IPS-NIHi7 (cell line): Measurements from ENCODE around the gene RASL11A.
"Not testable (repeated sequence)": the region's sequence is repeated elsewhere in the genome, so short reads cannot be mapped to it uniquely, and the experiment has no call there.

ENCODE experiments used
- DNase-seq: peaks from one replicate; pipeline ENCODE4 v3.0.0; 2012; ENCODE audit warnings: mixed read lengths; ENCODE audit errors: extremely low spot score

The RASL11A gene

DNA sequence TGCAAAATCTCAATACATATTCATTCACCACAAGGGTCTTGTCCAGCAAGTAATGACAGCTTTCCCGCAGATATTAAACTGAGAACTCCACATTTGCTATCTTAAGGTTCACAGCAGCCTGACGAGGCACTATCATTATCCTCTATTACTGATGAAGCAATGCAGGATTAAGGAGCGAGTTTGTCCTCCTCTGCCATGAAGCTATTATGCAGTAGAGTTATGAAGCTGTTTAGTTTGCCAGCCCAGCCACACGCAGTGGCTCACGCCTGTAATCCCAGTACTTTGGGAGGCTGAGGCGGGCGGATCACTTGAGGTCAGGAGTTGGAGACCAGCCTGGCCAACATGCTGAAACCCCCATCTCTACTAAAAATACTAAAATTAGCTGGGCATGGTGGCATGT is 29.8 kb downstream of the RASL11A start:
- not testable (repeated sequence) for DNase-seq

- no peak for DNase-seq
Measured at GRCh38 chr13:27300941-27301586, 30.4 kb downstream of the RASL11A start.

DNA sequence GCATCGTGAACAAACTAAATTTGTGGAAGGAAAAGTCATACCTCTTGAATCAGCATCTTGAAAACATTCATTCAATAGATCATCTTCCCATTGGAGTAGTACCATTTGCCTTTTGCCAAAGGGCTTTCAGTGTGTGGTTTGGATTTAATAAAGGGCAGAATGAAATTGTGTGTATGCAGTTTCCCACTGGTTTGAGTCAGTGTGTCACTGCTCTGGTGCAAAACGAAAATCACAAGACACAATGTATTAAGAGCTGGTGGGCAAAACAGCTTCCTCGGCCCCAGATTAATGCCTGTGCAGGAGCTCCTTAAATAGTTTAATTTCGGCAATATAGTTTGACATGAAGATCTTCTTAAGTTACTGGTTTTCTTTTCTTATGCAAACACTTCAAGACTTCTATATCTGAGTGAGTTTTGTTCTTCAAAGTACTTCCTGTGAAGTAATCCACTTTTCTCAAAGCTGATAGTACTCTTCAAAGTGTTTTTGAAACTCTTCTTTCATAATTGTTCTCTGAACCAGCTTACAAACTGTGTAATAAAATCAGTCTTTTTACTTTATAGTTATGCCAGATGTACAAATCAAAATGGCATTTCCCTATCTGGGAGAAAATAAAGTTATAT is 32.1 kb downstream of the RASL11A start:
- DNase-seq = no peak

DNA sequence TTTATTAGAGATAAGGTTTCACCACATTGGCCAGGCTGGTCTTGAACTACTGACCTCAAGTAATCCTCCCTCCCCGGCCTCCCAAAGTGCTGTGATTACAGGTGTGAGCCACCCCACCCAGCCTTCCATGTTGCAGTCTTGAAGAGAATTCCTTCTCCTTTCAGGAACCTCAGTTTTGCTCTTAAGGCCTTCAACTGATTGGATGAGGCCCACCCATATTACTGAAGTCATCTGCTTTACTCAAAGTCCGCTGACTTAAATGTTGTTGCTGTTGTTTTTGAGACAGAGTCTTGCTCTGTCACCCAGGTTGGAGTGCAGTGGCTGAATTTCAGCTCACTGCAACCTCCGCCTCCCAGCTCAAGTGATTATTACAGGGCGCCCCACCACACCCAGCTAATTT is 33.5 kb downstream of the RASL11A start:
- DNase-seq = no peak

GRCh38 chr13:27304611-27305010 is 34.0 kb downstream of the RASL11A start:
- DNase-seq = no peak

- no peak for DNase-seq
Measured at GRCh38 chr13:27306364-27306763, 35.7 kb downstream of the RASL11A start.

- no peak for DNase-seq
Measured at GRCh38 chr13:27308941-27309340, 38.3 kb downstream of the RASL11A start.

GRCh38 chr13:27309401-27309958 is 38.9 kb downstream of the RASL11A start:
- DNase-seq = no peak

DNA sequence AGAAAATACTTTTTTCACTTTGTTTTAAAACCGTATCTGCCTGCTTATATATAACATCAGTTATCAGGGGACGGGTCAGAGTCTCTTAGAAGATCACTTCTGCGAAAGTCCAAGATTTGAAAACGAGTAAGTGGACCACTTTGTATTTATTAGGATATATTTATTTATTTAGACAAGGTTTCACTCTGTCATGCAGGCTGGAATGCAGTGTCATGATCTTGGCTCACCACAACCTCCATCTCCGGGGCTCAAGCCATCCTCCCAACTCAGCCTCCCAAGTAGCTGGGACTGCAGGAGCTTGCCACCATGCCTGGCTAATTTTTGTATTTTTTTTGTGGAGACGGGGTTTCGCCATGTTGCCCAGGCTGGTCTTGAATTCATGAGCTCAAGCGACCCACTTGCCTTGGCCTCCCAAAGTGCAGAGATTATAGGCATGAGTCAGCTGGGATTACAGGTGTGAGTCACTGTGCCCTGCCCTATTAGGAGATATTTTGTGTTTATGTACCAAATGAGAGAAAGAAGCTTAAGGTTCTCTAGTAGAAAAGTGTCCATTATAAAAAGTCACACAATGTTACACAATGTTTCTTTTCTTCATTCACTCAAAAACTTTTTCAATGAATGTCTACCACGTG is 39.5 kb downstream of the RASL11A start:
- DNase-seq = no peak

DNA sequence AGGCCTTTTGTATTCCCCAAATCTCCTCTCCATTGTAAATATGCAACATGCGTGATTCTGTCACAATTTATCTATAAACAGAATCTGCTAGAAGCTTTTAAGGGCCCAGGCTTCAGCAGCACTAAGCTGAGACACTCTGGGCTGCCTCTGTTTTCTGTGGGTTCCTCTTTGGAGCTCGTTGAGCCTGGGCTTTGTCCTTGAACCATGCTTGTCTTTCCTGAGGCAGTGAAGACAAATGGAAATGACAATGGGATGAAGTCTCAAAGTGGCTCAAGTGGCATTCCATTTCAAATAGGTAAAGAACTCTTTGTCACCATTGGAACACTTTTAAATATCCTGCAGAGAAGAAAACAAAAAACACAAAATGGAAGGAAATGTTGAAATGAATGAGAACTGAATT is 40.3 kb downstream of the RASL11A start:
- no peak for DNase-seq

DNA sequence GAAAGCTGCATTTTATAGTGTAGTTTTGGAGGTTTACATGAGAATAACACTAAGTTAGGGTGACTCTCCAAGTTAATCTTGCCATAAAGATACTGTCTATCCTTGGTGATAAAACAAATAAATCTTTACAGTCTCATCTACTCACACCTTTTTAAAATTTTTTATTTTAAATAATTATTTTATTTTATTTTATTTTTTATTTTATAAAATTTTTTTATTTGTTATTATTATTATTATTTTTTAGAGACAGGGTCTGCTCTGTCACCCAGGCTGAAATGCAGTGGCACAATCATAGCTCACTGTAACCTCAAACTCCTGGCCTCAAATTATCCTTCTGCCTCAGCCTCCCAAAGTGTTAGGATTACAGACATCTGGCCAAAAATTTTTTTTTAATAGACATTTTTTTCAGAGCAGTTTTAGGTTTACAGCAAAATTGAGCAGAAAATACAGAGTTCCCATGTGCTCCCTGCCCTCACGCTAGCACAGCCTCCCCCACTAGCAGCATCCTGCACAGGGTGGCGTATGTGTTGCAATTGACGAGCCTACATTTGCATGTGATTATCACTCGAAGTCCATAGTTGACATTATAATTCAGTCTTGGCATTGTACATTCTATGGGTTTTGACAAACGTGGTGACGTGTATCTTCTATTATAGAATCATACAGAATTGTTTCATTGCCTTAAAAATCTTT is 41.0 kb downstream of the RASL11A start:
- no peak for DNase-seq

DNA sequence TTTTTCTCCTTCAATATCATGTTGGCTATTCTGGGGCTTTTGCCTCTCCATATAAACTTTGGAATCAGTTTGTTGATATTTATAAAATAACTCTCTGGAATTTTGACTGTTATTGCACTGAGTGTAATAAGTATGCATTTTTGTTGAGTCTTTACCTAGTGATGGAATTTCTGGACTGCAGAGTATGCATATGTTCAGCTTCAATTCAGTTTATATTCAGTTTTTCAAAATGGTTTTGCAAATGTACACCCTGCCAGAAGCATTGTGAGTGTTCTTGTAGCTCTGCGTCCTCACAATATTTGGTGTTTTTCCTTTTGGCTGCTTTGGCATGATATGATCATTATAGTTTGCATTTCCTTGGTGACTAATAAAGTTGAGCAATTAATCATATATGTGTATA is 43.1 kb downstream of the RASL11A start:
- DNase-seq = no peak

- no peak for DNase-seq
Measured at GRCh38 chr13:27319404-27319803, 48.8 kb downstream of the RASL11A start.

DNA sequence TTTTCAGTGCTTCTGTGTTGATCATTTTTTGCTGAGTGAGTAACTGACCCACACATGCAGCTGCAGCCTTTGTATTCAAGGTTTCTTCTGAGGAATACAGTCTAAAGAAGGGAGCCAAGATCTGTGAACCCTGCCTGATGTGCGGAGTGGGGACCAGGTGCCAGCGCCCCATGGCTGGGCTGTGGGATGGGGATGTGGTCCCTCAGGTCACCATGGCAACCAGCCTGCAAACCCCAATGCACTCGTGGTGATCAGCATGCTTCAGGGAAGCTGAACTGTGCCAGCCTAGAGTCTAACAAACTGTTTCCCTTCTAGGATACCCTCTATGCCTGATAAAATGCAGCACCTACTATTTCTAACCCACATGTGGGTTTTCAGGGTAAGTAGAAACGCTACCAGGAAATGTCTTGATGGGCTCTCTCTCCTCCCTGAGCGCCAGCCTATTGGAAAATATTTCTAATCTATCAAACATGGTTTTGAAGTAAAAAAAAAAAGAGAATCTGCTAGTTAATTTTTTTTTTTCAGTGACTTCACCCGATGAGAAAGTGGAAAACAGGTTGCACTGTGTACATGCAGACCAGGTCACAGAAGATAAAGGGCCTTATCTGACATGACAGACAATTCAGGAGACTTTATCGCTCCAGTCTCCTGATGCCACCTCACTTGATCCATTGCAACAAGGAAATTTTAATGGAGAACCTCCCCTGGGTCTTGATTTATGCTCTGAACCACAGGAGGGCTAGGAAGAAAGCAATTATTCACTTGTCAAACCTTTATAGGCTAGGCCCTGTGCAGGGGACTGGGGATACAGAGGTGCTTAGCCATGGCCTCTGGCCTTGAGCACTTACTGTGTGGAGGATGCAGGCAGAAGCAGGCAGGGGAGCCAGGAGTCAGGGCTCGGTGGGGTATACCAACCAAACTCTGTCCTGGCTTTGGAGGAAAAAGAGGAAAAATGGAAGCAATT is 51.1 kb downstream of the RASL11A start:
- no peak for DNase-seq

DNA sequence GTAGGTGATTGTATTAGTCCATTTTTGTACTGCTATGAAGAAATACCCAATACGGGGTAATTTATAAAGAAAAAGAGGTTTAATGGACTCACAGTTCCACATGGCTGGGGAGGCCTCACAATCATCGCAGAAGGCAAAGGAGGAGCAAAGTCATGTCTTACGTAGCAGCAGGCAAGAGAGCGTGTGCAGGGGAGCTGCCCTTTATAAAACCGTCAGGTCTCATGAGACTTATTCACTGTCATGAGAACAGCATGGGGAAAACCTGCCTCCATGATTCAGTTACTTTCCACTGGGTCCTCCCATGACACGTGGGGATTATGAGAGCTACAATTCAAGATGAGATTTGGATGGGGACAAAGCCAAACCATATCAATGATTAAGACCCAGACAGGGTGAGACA is 51.8 kb downstream of the RASL11A start:
- DNase-seq = not testable (repeated sequence)
